Endothelial cell of umbilical vein (primary cell): ENCODE measurements around the gene TFIP11. TPM values are rescaled to one million over a fixed set of nuclear protein-coding genes. Genes with fewer than 3 reads are reported as not detected.

Experiments used
- BruUV-seq: library from RNA; stranded (reverse); fragments of 400-500 nt; replicated peaks from 2 replicates; lab custom pipeline; 2021; lab: Mats Ljungman, UMichigan
- CTCF ChIA-PET: fragments of 300-600, 350-600 bp; sonication (Branson Sonifier 250); formaldehyde crosslinking; loops from one replicate; lab custom pipeline; 2021; ENCODE audit warnings: antibody characterized with exemption, inconsistent platforms; lab: Charles Lee
- POLR2A ChIA-PET: fragments of 300-600, 350-600 bp; sonication (Branson Sonifier 250); formaldehyde crosslinking; loops from one replicate; lab custom pipeline; 2021; ENCODE audit warnings: antibody characterized with exemption, inconsistent platforms; lab: Charles Lee
- DNase-seq: peaks from one replicate; pipeline ENCODE4 v3.0.0-alpha.2; 2011; ENCODE audit warnings: low read depth, low spot score
- FAIRE-seq: peaks from 2 replicates; lab custom pipeline; 2011; peaks lifted over from hg19 to GRCh38; lab: Jason Lieb, UNC
- H2AFZ ChIP-seq: 2 replicates; pipeline ENCODE4 v1.6.0; 2012; ENCODE audit warnings: low read depth, low read length, control low read depth, inconsistent platforms
- H3K27ac ChIP-seq: 2 replicates; pipeline ENCODE4 v1.5.1; 2011; ENCODE audit warnings: low read depth, mild to moderate bottlenecking, control low read depth, low read length, moderate library complexity; ENCODE audit not compliant: insufficient read depth
- H3K27me3 ChIP-seq, 2 experiments: 2 replicates each; pipeline versions ENCODE4 v1.6.0 to v1.6.1; 2011; ENCODE audit warnings: low read length in 2 of 2, mixed read lengths in 1 of 2; ENCODE audit not compliant: control insufficient read depth in 2 of 2, insufficient read depth in 2 of 2
- H3K36me3 ChIP-seq, 2 experiments: 2 replicates in 1 of 2; 3 replicates in 1 of 2; pipeline ENCODE4 v1.5.1; 2011; ENCODE audit warnings: low read length in 2 of 2, mild to moderate bottlenecking in 1 of 2, moderate library complexity in 1 of 2; ENCODE audit not compliant: control insufficient read depth in 2 of 2, insufficient read depth in 2 of 2; ENCODE audit errors: extremely low read depth in 1 of 2
- H3K4me1 ChIP-seq: 3 replicates; pipeline ENCODE4 v1.5.1; 2011; ENCODE audit warnings: mild to moderate bottlenecking, low read length; ENCODE audit not compliant: control insufficient read depth, insufficient read depth; ENCODE audit errors: extremely low read depth
- H3K4me2 ChIP-seq: 2 replicates; pipeline ENCODE4 v1.6.1; 2011; ENCODE audit warnings: low read length, control low read depth, mixed read lengths; ENCODE audit not compliant: insufficient read depth
- H3K4me3 ChIP-seq, 3 experiments: fragments of 200-600 bp in 1 of 3; sonication (generic), shearing (Covaris generic) in 1 of 3; replicated peaks in 1 of 3; 2 replicates each; pipeline ENCODE4 v1.5.1; 2011 to 2016; ENCODE audit warnings: control low read depth in 3 of 3, low read length in 3 of 3, mild to moderate bottlenecking in 2 of 3, inconsistent platforms in 1 of 3, low read depth in 1 of 3, moderate library complexity in 1 of 3; ENCODE audit not compliant: insufficient read depth in 1 of 3
- H3K79me2 ChIP-seq: 2 replicates; pipeline ENCODE4 v1.6.0; 2012; ENCODE audit warnings: low read length, inconsistent platforms; ENCODE audit not compliant: control insufficient read depth, insufficient read depth
- H3K9ac ChIP-seq: replicated peaks from 2 replicates; pipeline ENCODE3; 2011; ENCODE audit warnings: low read length, control low read depth; ENCODE audit not compliant: insufficient read depth; ENCODE audit errors: extremely low read depth
- H3K9me1 ChIP-seq: replicated peaks from 3 replicates; pipeline ENCODE4 v1.6.0; 2011; ENCODE audit warnings: mild to moderate bottlenecking, low read length; ENCODE audit not compliant: control insufficient read depth, insufficient read depth; ENCODE audit errors: extremely low read depth
- H3K9me3 ChIP-seq: replicated peaks from 2 replicates; pipeline ENCODE4 v1.5.1; 2012; ENCODE audit warnings: low read length, inconsistent platforms; ENCODE audit not compliant: control insufficient read depth, insufficient read depth
- H4K20me1 ChIP-seq: replicated peaks from 2 replicates; pipeline ENCODE3; 2011; ENCODE audit warnings: mild to moderate bottlenecking, low read length; ENCODE audit not compliant: control insufficient read depth, insufficient read depth; ENCODE audit errors: extremely low read depth
- CTCF ChIP-seq, 2 donors: IDR thresholded peaks; 1 replicate in 1 of 2; 2 replicates in 1 of 2; pipeline ENCODE4 v1.5.1; 2011; ENCODE audit warnings: low read length in 2 of 2, mild to moderate bottlenecking in 2 of 2, moderate library complexity in 2 of 2, control low read depth in 1 of 2, inconsistent platforms in 1 of 2, low read depth in 1 of 2; ENCODE audit not compliant: insufficient read depth in 1 of 2; ENCODE audit errors: extremely low read depth in 1 of 2
- EZH2 ChIP-seq: IDR thresholded peaks from 2 replicates; pipeline ENCODE4 v1.6.1; 2012; ENCODE audit warnings: borderline replicate concordance, low read depth, mild to moderate bottlenecking, moderate library complexity, low read length, inconsistent platforms; ENCODE audit not compliant: severe bottlenecking
- FOS ChIP-seq: IDR thresholded peaks from 2 replicates; pipeline ENCODE4 v1.6.1; 2011; ENCODE audit warnings: mild to moderate bottlenecking, low read length, moderate library complexity, borderline replicate concordance; ENCODE audit not compliant: insufficient read depth
- GATA2 ChIP-seq: IDR thresholded peaks from 2 replicates; pipeline ENCODE4 v1.7.0; 2011; ENCODE audit warnings: low read depth, mild to moderate bottlenecking, moderate library complexity, mixed read lengths, low read length; ENCODE audit not compliant: insufficient read length, insufficient read depth
- JUN ChIP-seq: IDR thresholded peaks from 2 replicates; pipeline ENCODE4 v1.6.1; 2011; ENCODE audit warnings: borderline replicate concordance, low read depth; ENCODE audit not compliant: insufficient read length, insufficient read depth
- MAX ChIP-seq: IDR thresholded peaks from 2 replicates; pipeline ENCODE4 v1.6.1; 2011; ENCODE audit not compliant: insufficient read depth, insufficient read length
- MYC ChIP-seq: IDR thresholded peaks from one replicate; pipeline ENCODE4 v1.6.1; 2011; ENCODE audit warnings: mild to moderate bottlenecking, low read depth, low read length
- POLR2A ChIP-seq: IDR thresholded peaks from 2 replicates; pipeline ENCODE4 v1.6.1; 2012; ENCODE audit warnings: low read depth, mild to moderate bottlenecking, control low read depth, low read length
- POLR2AphosphoS5 ChIP-seq: IDR thresholded peaks from 2 replicates; pipeline ENCODE4 v1.6.1; 2012; ENCODE audit warnings: low read depth, mild to moderate bottlenecking, control low read depth, low read length, moderate library complexity; ENCODE audit not compliant: insufficient read depth
- dilution Hi-C: fragments of 300-500 bp; cut with MboI; formaldehyde crosslinking; loops from one replicate; pipeline ENCODE4 v1.15.0; 2019; ENCODE audit warnings: low sequenced_read_pairs; ENCODE audit not compliant: extremely low pct_ligation_motif_present
- intact Hi-C: fragments of 100-400 bp; cut with micrococcal nuclease; formaldehyde crosslinking; loops from one replicate; pipeline ENCODE4 v1.10.0; 2022
- polyA plus RNA-seq, 4 experiments: library from polyadenylated mRNA; depleted of rRNA in 3 of 4; stranded (reverse) in 3 of 4; unstranded in 1 of 4; fragments of >200 nt; gene quantifications; 2 replicates each; pipeline versions ENCODE4 v1.2.1 to v1.2.3, GENCODE V29; 2011 to 2012; ENCODE audit warnings: missing spikeins in 1 of 4
- total RNA-seq: library from RNA; stranded (reverse); gene quantifications from 2 replicates; pipeline ENCODE4 v1.2.3, GENCODE V29; 2021

Gene TFIP11
- total and polyA plus RNA-seq, 2 donors (not counting 3 experiments of a cell fraction or from before 2014, with no cell fraction given), result 35.7 to 54.9 TPM

GRCh38 chr22:26561756-26562417, 49.6 kb upstream of the TFIP11 start:
- no TSS peak for BruUV-seq
- no peak for FAIRE-seq
- no peak overlapping the region for H3K9ac ChIP-seq
- intact Hi-C loops, result no loop called here
- peaks cover 0 to 17% of the 10 kb centered on the region in 2 experiments for H3K36me3 ChIP-seq
- no peak overlapping the region for H3K4me2 ChIP-seq
- no peak overlapping the region for H3K27ac ChIP-seq
- CTCF ChIA-PET, result no interaction called here
- H3K9me3 ChIP-seq, result no peaks in the 10 kb centered on the region
- H3K79me2 ChIP-seq, result peaks cover 17% of the 10 kb centered on the region
- dilution Hi-C loops, result no loop called here
- DNase-seq, result no peak
- H3K4me3 ChIP-seq, result no peak overlapping the region
- H3K27me3 ChIP-seq, result no peaks in the 10 kb centered on the region
- H4K20me1 ChIP-seq, result no peaks in the 10 kb centered on the region
- no peak overlapping the region for H2AFZ ChIP-seq
- peaks cover 13% of the 10 kb centered on the region for H3K4me1 ChIP-seq
- TF ChIP-seq MYC, result no peak
- TF ChIP-seq GATA2, result no peak
- no peak for TF ChIP-seq JUN
- TF ChIP-seq POLR2A, result no peak
- TF ChIP-seq MAX, result no peak
- no peak for TF ChIP-seq EZH2
- TF ChIP-seq CTCF (IDR thresholded peaks at IDR 0.05; ENCODE audit: extremely low read depth in 1 of 2, insufficient read depth in 1 of 2, low read depth in 1 of 2, low read length in 2 of 2), result no peak
- no peak for TF ChIP-seq POLR2AphosphoS5
- TF ChIP-seq FOS, result no peak
- POLR2A ChIA-PET, result no interaction called here
- no peaks in the 10 kb centered on the region for H3K9me1 ChIP-seq
